Cardiac fibroblast (primary cell): Measurements from ENCODE around the gene ZNF385B.
A peak's percentile ranks its signal among the peaks of the same experiment; 100 is the strongest.

ENCODE experiments used
- DNase-seq, 2 donors: peaks; one replicate each; pipeline versions ENCODE4 v3.0.0 to v3.0.0-alpha.2; 2010; ENCODE audit warnings: low read depth in 2 of 2
- H3K4me3 ChIP-seq, 2 donors: replicated peaks in 1 of 2; 1 replicate in 1 of 2; 2 replicates in 1 of 2; pipeline ENCODE4 v1.5.1; 2011; ENCODE audit warnings: low read depth in 2 of 2, low read length in 2 of 2, mild to moderate bottlenecking in 2 of 2, moderate library complexity in 1 of 2
- CTCF ChIP-seq: IDR thresholded peaks from one replicate; pipeline ENCODE4 v1.5.1; 2011; ENCODE audit warnings: low read depth, mild to moderate bottlenecking, low read length, inconsistent platforms

ZNF385B gene

GRCh38 chr2:179592167-179592936 lies 269.1 kb downstream of the ZNF385B start:
- no peak for TF ChIP-seq CTCF
- peak; percentile 12 to 58 for DNase-seq
- no peak overlapping the region for H3K4me3 ChIP-seq

DNA sequence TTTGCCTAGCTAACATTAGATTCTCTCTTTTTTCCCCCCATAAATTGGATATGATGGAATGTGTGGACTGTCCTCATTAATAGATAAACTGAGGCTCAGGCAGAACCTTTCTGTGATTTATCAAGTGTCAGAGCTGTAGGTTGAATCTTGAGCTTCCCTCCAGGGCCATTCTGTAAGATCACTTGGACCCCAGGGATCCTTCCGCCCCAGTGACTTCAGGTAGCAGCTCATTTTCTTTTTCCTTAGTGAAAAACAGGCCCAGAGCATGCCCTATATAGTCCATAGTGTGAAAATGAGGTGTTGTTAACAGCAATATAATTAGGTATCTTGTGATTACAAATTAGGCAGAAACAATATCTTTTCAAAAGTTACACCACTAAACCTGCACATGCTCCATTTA lies 269.7 kb downstream of the ZNF385B start:
- no peak overlapping the region for H3K4me3 ChIP-seq

GRCh38 chr2:179588486-179589145 lies 272.8 kb downstream of the ZNF385B start:
- no peak for TF ChIP-seq CTCF
- DNase-seq = no peak
- H3K4me3 ChIP-seq = no peak overlapping the region

More for the DNA sequence above, 269.7 kb downstream of the ZNF385B start:
- TF ChIP-seq CTCF = no peak
- no peak for DNase-seq

- no peak for TF ChIP-seq CTCF
- no peak for DNase-seq
- H3K4me3 ChIP-seq = no peak overlapping the region
Observed at GRCh38 chr2:179584760-179585159, 276.7 kb downstream of the ZNF385B start.

DNA sequence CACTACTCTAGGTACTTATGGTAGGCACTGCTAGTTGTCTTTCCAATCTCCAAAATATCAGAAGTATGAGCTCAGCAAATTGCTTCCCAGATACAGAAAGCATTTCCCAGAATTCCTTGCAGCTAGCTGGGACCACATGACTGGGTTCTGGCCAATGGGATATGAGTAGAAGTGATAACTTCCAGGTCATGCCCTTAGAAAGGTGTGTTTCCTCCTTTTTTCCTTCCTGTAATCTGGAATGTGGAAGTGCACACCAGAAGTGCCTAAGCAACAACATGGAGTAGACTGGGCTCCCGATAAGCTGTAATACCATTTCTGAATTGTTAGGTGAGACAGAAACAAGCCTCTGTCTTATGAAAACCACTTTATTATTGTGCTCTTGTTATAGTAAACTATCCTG lies 279.8 kb downstream of the ZNF385B start:
- TF ChIP-seq CTCF = no peak
- DNase-seq = no peak
- H3K4me3 ChIP-seq = no peak overlapping the region

DNA sequence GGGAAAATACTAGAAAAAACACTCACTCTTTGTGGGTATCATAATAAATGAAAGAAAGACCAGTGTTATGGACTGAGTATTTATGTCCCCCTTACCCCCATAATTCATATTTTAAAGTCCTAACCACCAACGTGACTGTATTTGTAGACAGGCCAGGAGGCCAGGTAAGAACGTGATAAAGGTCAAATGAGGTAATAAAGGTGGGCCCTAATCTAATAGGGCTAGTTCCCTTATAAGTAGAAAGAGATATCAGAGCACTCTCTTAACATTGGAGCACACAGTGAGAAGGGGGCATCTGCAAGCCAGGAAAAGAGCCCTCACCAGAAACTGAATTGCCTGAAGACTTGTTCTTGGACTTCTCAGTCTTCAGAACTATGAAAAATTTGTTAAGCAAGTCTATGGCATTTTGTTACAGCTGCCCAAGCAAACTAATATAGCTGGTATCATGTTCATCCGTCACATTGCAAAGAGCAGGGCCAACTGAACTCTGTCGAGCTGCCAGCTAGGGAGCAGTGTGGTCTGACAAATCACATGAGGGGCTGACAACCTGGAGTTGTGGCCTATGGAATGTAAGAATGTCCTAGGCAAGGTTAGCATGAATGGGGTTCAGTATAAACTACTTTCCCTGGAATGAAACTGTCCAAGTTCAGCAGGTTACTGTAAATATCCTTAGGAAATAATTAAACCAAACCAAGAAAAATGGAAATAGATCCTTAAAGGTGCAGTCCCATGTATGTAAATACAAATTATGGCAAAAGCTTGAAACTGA lies 280.9 kb downstream of the ZNF385B start:
- TF ChIP-seq CTCF = no peak
- no peak overlapping the region for H3K4me3 ChIP-seq
- peak in 1 of 2 donors; percentile 34 for DNase-seq
